AG10803 (cell line): Measurements from ENCODE around the gene ZG16.
"Not testable (repeated sequence)": the region's sequence is repeated elsewhere in the genome, so short reads cannot be mapped to it uniquely, and the experiment has no call there.

Source experiments
- DNase-seq: peaks from one replicate; pipeline ENCODE4 v3.0.0; 2010; ENCODE audit warnings: low read depth
- H3K4me3 ChIP-seq: 2 replicates; pipeline ENCODE4 v1.5.1; 2011; ENCODE audit warnings: mild to moderate bottlenecking, low read length, control low read depth
- TF ChIP-seq, protein P1 (sequence below): conservative IDR thresholded peaks from 2 replicates; pipeline ENCODE4 v1.5.1; 2011; ENCODE audit warnings: mild to moderate bottlenecking, low read length, control low read depth, inconsistent platforms

The ZG16 gene

DNA sequence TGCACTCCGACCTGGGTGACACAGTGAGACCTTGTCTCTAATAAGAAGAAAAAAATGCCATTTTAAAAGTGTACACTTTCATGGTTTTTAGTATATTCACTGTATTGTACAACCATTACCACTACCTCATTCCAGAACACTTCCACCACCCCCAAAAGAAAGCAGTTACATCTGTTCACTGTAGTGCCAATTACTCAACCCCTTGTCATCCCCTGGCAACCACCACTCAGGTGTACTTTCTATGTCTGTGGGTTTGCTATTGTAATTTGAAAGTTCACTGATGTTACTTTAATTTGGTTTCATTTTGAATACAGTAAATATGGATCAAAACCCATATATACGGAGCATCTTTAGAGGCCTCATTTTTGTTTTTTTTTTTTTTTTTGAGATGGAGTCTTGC, 6.1 kb downstream of the ZG16 start:
- TF ChIP-seq, protein P1, sequence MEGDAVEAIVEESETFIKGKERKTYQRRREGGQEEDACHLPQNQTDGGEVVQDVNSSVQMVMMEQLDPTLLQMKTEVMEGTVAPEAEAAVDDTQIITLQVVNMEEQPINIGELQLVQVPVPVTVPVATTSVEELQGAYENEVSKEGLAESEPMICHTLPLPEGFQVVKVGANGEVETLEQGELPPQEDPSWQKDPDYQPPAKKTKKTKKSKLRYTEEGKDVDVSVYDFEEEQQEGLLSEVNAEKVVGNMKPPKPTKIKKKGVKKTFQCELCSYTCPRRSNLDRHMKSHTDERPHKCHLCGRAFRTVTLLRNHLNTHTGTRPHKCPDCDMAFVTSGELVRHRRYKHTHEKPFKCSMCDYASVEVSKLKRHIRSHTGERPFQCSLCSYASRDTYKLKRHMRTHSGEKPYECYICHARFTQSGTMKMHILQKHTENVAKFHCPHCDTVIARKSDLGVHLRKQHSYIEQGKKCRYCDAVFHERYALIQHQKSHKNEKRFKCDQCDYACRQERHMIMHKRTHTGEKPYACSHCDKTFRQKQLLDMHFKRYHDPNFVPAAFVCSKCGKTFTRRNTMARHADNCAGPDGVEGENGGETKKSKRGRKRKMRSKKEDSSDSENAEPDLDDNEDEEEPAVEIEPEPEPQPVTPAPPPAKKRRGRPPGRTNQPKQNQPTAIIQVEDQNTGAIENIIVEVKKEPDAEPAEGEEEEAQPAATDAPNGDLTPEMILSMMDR: no peak
- no peak overlapping the region for H3K4me3 ChIP-seq

DNA sequence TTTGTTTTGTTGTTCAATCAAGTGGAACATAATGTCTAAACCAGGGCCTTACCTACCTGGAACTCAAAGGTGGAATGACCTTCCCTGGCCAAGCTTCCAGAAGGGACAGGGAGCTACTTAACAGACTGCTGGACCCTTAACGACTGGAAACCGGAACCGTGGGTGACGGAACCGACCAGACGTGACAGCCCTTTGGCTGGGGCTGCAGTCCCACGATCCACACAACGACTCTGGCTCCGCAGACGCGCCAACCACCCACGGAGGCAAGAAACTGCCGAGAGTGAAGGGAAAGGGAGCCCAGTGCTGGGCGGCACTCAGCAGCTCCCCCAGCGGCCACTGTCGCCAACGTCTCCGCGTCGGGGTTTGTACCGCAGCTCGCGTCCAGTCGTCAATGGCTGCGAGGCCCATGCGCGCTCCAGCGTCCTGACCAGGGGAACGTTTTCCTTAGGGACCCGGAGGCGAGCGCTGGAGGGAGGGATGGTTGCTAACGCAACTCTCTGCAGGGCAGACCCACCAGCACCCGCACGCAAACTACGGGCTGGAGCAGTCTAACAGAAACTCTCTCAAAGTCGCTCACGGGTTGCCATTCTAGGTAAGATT, 6.9 kb downstream of the ZG16 start:
- TF ChIP-seq, protein P1: peak; percentile 78
- peak; percentile 50 for DNase-seq
- peak overlapping the region; percentile 44 for H3K4me3 ChIP-seq

More for the DNA sequence above, 6.1 kb downstream of the ZG16 start:
- no peak for DNase-seq

DNA sequence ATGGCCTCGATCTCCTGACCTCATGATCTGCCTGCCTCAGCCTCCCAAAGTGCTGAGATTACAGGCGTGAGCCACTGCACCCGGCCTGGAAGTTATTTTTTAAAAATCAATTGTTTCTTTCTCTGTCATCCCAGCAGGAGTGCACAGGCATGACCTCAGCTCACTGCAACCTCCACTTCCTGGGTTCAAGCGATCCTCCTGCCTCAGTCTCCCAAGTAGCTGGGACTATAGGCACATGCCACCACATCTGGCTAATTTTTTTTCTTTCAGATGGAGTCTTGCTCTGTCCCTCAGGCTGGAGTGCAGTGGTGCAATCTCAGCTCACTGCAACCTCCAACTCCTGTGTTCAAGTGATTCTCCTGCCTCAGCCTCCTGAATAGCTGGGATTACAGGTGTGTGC, 9.1 kb downstream of the ZG16 start:
- H3K4me3 ChIP-seq, DNase-seq: not testable (repeated sequence)

DNA sequence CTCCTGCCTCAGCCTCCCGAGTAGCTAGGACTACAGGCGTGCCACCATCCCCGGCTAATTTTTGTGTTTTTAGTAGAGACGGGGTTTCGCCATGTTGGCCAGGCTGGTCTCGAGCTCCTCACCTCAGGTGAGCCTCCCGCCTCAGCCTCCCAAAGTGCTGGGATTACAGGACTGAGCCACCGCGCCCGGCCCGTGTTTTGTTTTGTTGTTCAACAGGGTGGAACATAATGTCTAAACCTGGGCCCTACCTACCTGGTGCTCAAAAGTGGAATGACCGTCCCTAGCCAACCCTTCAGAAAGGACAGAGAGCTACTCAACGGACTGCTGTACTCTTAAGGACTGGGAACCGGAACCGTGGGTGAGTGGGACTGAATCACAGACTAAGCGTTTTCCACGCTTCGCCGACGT, 11.7 kb downstream of the ZG16 start:
- H3K4me3 ChIP-seq: peak overlapping the region; percentile 72
- no peak for DNase-seq
- TF ChIP-seq, protein P1: no peak

DNA sequence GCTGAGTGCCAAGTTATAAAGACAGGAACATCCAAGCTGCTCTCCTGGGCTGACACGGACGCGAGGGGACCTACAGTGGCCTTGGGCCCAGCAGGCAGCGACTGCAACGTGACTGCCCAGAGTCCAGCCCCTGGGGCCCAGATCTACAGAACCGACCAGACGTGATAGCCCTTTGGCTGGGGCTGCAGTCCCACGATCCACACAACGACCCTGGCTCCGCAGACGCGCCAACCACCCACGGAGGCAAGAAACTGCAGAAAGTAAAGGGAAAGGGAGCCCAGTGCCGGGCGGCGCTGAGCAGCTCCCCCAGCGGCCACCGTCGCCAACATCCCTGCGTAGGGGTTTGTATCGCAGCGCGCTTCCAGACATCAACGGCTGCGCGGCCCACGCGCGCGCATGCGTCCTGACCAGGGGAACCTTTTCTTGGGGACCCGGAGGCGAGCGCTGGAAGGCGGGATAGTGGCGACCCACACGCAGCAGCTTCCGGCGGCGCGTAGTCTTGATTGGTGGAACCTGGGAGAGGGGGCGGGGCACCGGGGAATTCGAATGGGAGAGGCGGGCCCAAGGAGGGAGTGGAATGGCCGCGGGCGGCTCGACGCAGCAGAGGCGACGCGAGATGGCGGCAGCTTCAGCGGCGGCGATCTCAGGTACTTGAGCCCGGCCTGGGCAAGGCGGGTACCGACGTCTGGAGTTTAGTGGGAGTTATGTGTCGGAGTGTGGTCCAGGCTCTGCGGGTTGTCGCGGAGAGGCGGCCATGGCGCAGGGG, 12.3 kb downstream of the ZG16 start, which contains the start of gene KIF22:
KIF22 (plus strand) TSS at position 569 of the 766 bp plus-strand sequence; CDS start at position 578, 9 bp downstream.
- peak within 1 kb of the TSS; percentile 89 for H3K4me3 ChIP-seq
- TF ChIP-seq, protein P1: peak; percentile 63
- peak; percentile 98 for DNase-seq

DNA sequence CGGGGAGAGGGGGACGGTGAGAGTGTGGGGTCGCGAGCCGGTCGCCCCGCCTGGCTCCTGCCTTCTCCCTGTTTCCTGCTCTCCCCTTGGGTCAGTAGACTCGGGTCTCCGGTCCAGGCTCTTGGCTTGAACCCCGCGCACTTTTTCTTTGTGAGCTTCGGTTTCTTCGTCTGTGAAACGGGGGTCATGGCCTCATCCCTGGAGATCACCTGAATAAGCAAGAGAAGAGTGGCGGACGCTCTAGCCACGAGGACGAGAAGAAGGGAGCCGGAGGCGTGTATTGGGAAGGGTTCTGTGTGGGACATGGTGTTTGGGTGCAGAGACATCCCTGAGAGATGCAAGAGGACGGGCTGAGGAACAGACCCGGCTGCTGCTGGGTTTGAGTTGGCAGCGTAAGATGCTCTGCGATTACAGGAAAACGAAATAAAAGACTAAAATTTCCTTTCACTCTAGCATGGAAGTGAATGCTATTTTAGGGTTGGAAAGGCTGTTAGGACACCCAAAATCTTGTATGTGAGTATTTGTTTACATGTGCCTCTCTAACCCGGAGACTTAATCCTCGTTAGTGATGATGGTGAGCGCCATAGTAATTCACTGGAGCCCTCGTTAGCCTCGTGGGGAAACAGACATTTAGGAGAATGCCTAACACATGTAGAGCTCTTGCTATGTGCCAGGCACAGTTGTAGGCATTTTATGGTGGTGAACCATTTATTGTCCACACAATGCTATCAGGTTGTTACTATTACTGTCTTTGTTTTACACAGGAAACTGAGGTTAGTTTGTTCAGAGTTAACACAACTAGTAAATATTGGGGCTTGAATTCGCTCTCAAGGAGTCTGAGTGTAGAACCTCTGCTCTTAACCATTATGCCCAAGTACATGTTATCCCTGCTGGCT, 13.1 kb downstream of the ZG16 start:
- TF ChIP-seq, protein P1: no peak
- DNase-seq: peak; percentile 9
- peak overlapping the region; percentile 89 for H3K4me3 ChIP-seq
